DOHH2 (cell line): ENCODE data around the gene PTPRT.

ENCODE experiments used
- H3F3A ChIP-seq: fragments of 200-600 bp; sonication (generic), shearing (Covaris generic); 2 replicates; pipeline ENCODE4 v1.6.0; 2016; ENCODE audit warnings: antibody characterized with exemption, mild to moderate bottlenecking; ENCODE audit not compliant: control insufficient read depth, insufficient read depth
- H3K27ac ChIP-seq: fragments of 200-600 bp; sonication (generic); 2 replicates; pipeline ENCODE4 v1.5.1; 2014; ENCODE audit warnings: low read depth, mild to moderate bottlenecking, low read length, moderate library complexity
- H3K27me3 ChIP-seq: fragments of 200-600 bp; sonication (generic); 2 replicates; pipeline ENCODE4 v1.6.1; 2014; ENCODE audit warnings: mild to moderate bottlenecking, low read length, mixed read lengths; ENCODE audit not compliant: control insufficient read depth
- H3K36me3 ChIP-seq: fragments of 200-600 bp; sonication (generic); 2 replicates; pipeline ENCODE4 v1.6.1; 2014; ENCODE audit warnings: mild to moderate bottlenecking, low read length, moderate library complexity, mixed read lengths; ENCODE audit not compliant: control insufficient read depth
- H3K4me1 ChIP-seq: fragments of 200-600 bp; sonication (generic); 2 replicates; pipeline ENCODE4 v1.6.1; 2014; ENCODE audit warnings: mild to moderate bottlenecking, low read length, mixed read lengths; ENCODE audit not compliant: control insufficient read depth
- H3K4me2 ChIP-seq: fragments of 200-600 bp; sonication (generic); 2 replicates; pipeline ENCODE4 v1.6.0; 2014; ENCODE audit warnings: mild to moderate bottlenecking, low read length, moderate library complexity
- H3K4me3 ChIP-seq: fragments of 200-600 bp; sonication (generic); 2 replicates; pipeline ENCODE4 v1.5.1; 2014; ENCODE audit warnings: mild to moderate bottlenecking, low read length, mixed read lengths
- H3K79me2 ChIP-seq: fragments of 200-600 bp; sonication (generic); 2 replicates; pipeline ENCODE4 v1.6.1; 2014; ENCODE audit warnings: mild to moderate bottlenecking, low read length, mixed read lengths; ENCODE audit not compliant: control insufficient read depth
- H3K9me2 ChIP-seq: fragments of 200-600 bp; sonication (generic); replicated peaks from 2 replicates; pipeline ENCODE4 v1.6.1; 2014; ENCODE audit warnings: mild to moderate bottlenecking, low read length, mixed read lengths; ENCODE audit not compliant: control insufficient read depth
- H3K9me3 ChIP-seq: fragments of 200-600 bp; sonication (generic); 2 replicates; pipeline ENCODE4 v1.6.1; 2014; ENCODE audit warnings: antibody characterized with exemption, low read length, mixed read lengths; ENCODE audit not compliant: control insufficient read depth, insufficient read depth
- H4K20me1 ChIP-seq: fragments of 200-600 bp; sonication (generic); 2 replicates; pipeline ENCODE4 v1.6.0; 2014; ENCODE audit warnings: low read depth, mild to moderate bottlenecking, antibody characterized with exemption, low read length, moderate library complexity; ENCODE audit not compliant: control insufficient read depth, insufficient read depth
- EZH2phosphoT487 ChIP-seq: fragments of 200-600 bp; sonication (generic); IDR thresholded peaks from 2 replicates; pipeline ENCODE4 v1.6.1; 2017; ENCODE audit warnings: borderline replicate concordance, mild to moderate bottlenecking, antibody characterized with exemption, low read length, moderate library complexity, mixed read lengths
- TF ChIP-seq, protein P1 (sequence below): fragments of 200-600 bp; sonication (generic); IDR thresholded peaks from one replicate; pipeline ENCODE4 v1.5.1; 2014; ENCODE audit warnings: antibody characterized with exemption, mild to moderate bottlenecking, low read depth, low read length; ENCODE audit not compliant: poor library complexity, severe bottlenecking

Gene PTPRT

DNA sequence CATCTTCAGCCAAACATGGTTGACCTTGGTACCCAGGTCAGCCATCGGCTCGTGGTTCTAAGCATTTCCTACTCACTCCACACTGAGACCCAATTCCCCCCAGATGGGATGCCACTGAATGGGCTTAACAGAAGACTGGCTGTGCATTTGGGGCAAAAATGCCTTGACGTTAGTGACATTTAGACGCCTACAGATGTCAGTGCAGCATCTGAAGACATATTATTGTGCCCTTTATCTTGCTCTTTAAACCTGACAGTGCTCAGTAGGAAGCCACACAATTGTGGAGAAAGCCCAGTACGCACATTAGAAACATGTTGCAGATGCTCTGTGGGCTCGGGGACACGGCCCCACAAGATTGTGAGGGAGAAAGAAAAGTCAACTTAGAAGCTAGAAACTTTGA lies 414.7 kb downstream of the PTPRT start:
- TF ChIP-seq EZH2phosphoT487: no peak
- TF ChIP-seq, protein P1, sequence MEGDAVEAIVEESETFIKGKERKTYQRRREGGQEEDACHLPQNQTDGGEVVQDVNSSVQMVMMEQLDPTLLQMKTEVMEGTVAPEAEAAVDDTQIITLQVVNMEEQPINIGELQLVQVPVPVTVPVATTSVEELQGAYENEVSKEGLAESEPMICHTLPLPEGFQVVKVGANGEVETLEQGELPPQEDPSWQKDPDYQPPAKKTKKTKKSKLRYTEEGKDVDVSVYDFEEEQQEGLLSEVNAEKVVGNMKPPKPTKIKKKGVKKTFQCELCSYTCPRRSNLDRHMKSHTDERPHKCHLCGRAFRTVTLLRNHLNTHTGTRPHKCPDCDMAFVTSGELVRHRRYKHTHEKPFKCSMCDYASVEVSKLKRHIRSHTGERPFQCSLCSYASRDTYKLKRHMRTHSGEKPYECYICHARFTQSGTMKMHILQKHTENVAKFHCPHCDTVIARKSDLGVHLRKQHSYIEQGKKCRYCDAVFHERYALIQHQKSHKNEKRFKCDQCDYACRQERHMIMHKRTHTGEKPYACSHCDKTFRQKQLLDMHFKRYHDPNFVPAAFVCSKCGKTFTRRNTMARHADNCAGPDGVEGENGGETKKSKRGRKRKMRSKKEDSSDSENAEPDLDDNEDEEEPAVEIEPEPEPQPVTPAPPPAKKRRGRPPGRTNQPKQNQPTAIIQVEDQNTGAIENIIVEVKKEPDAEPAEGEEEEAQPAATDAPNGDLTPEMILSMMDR: no peak
- no peak overlapping the region for H3K4me3 ChIP-seq
- H3K27ac ChIP-seq: no peak overlapping the region
- no peaks in the 10 kb centered on the region for H4K20me1 ChIP-seq
- H3F3A ChIP-seq: no peaks in the 10 kb centered on the region
- no peaks in the 10 kb centered on the region for H3K27me3 ChIP-seq
- no peaks in the 10 kb centered on the region for H3K36me3 ChIP-seq
- H3K9me3 ChIP-seq: no peaks in the 10 kb centered on the region
- H3K4me1 ChIP-seq: no peaks in the 10 kb centered on the region
- no peaks in the 10 kb centered on the region for H3K79me2 ChIP-seq
- no peaks in the 10 kb centered on the region for H3K9me2 ChIP-seq
- no peak overlapping the region for H3K4me2 ChIP-seq

DNA sequence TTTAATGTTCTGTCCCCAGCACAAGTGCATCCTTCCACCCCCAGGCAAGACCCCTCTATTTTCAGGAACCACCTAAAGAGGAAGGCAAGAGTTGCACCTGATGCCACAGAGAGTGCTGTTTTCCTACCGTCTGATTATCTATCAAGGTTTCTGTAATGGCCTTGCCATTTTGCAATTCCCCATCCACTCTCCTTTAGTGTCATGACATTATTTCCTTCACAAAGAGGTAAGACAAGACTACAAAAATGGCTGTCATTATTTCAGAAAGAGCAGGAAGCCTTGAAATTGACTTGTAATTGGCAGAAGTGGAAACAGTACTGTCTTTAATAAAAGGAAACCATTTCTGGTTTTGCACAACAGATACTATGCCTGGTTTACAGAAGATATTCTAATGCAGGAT lies 426.7 kb downstream of the PTPRT start:
- Histone ChIP-seq H3K36me3 (no peaks in the 10 kb centered on the region), H3K79me2 (no peaks in the 10 kb centered on the region), H3K4me3 (no peak overlapping the region), H3K4me2 (no peak overlapping the region), H3K9me2 (no peaks in the 10 kb centered on the region), H3F3A (no peaks in the 10 kb centered on the region), H4K20me1 (no peaks in the 10 kb centered on the region), H3K27me3 (no peaks in the 10 kb centered on the region), H3K9me3 (no peaks in the 10 kb centered on the region), H3K27ac (no peak overlapping the region), H3K4me1 (no peaks in the 10 kb centered on the region)
- TF ChIP-seq EZH2phosphoT487: no peak

DNA sequence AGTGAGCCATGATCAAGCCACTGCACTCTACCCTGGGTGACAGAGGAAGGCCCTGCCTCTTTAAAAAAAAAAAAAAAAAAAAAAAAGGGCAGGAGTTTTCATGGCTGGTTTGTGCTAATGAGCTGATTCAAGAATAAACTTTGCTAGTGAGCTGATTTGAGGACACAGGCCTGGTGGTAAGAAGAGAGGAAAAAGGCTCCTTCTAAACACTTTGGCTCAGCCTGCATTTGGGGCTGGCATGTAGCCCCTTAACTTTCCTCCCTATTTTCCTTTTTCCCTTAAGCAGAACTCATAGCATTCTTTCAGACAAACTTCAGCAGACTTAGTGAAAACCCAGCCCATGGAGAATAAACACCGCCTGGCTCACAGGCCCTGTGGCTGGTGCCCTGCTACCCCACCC lies 432.7 kb downstream of the PTPRT start:
- no peaks in the 10 kb centered on the region for H4K20me1 ChIP-seq
- H3K4me2 ChIP-seq: no peak overlapping the region
- no peak overlapping the region for H3K27ac ChIP-seq
- H3K27me3 ChIP-seq: no peaks in the 10 kb centered on the region
- no peaks in the 10 kb centered on the region for H3K36me3 ChIP-seq
- H3K4me3 ChIP-seq: no peak overlapping the region
- no peaks in the 10 kb centered on the region for H3K9me2 ChIP-seq
- H3K4me1 ChIP-seq: no peaks in the 10 kb centered on the region
- H3K9me3 ChIP-seq: no peaks in the 10 kb centered on the region
- no peaks in the 10 kb centered on the region for H3F3A ChIP-seq
- no peak for TF ChIP-seq EZH2phosphoT487
- TF ChIP-seq, protein P1: no peak
- no peaks in the 10 kb centered on the region for H3K79me2 ChIP-seq

DNA sequence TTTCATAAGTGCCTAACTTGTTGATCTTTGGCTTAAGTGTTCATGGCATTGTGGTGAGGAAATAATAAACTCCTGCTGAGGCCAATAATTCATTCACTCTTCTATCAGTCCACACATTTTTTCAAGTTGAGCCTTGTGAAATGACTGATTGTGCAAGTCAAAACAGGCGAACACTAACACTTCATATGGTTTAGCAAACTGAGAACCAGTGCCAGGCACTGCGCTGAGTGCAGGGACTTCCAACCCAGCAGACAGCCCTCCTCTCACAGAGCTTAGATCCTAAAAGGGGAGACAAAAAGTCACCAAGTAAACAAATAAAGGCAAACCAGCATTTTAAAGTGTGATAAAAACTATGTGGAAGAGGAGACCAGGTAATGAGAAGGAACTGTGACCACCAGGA lies 435.0 kb downstream of the PTPRT start:
- no peaks in the 10 kb centered on the region for H3K79me2 ChIP-seq
- H4K20me1 ChIP-seq: no peaks in the 10 kb centered on the region
- H3K36me3 ChIP-seq: no peaks in the 10 kb centered on the region
- H3K4me1 ChIP-seq: no peaks in the 10 kb centered on the region
- TF ChIP-seq EZH2phosphoT487: no peak
- TF ChIP-seq, protein P1: no peak
- no peaks in the 10 kb centered on the region for H3F3A ChIP-seq
- H3K9me3 ChIP-seq: no peaks in the 10 kb centered on the region
- no peak overlapping the region for H3K27ac ChIP-seq
- no peak overlapping the region for H3K4me3 ChIP-seq
- H3K9me2 ChIP-seq: no peaks in the 10 kb centered on the region
- no peaks in the 10 kb centered on the region for H3K27me3 ChIP-seq
- no peak overlapping the region for H3K4me2 ChIP-seq
